ENCODE results near the gene ARHGEF11.
"Not testable (repeated sequence)": the region's sequence is repeated elsewhere in the genome, so short reads cannot be mapped to it uniquely, and the experiment has no call there.

Gene ARHGEF11, protein sequence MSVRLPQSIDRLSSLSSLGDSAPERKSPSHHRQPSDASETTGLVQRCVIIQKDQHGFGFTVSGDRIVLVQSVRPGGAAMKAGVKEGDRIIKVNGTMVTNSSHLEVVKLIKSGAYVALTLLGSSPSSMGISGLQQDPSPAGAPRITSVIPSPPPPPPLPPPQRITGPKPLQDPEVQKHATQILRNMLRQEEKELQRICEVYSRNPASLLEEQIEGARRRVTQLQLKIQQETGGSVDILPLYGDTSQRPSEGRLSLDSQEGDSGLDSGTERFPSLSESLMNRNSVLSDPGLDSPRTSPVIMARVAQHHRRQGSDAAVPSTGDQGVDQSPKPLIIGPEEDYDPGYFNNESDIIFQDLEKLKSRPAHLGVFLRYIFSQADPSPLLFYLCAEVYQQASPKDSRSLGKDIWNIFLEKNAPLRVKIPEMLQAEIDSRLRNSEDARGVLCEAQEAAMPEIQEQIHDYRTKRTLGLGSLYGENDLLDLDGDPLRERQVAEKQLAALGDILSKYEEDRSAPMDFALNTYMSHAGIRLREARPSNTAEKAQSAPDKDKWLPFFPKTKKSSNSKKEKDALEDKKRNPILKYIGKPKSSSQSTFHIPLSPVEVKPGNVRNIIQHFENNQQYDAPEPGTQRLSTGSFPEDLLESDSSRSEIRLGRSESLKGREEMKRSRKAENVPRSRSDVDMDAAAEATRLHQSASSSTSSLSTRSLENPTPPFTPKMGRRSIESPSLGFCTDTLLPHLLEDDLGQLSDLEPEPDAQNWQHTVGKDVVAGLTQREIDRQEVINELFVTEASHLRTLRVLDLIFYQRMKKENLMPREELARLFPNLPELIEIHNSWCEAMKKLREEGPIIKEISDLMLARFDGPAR (N-terminal part only)

DNA sequence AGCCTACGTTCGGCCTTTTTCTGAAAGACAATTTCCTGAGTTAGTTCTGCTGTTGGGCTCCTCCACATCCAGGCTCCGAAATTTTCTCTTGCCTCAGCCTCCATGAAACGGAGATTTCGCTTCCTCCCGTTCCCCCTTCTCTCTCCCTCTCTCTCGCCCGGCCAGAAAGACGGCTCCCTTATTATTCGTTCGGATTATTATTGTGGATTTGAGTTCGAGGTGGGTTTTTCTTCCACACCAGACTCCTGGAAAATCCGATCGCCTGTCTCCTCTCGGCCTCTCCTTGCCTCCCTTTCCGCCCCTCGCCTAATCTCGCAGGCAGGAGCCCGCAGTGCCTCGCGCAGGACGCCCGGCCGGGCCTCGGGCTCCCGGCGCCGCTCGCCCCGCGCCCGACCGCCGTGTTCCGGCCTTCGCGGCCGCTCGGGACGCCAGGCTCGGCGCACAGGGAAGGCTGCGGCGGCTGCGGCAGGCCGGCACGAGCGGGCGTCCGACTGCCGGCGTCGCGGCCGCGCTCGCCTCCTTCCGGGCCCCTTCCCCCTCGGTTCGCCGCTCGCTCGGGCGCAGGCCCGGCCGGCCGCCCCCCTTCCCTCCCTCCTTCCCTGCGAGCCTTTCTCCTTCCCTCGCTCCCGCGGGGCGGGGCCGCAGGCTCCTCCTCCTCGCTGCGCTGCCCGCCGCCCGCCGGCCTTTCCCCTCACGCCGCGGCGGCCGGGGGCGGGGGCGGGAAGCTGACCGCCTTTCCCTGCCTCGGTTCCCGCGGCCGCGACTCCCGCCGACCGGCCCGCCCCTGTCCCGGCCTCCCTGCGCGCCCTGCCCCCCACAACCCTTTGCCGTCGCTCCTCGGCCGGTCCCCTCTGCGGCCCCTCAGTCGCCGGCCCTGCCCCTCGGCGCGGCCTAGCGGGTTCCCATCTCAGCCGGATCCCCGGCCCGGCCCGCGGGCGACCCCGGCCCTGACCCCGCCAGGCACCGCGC, at the start of gene ARHGEF11:
Gene ARHGEF11 (minus strand): TSS at position 493 of the 969 bp plus-strand sequence. CDS start 1,412 bp downstream, outside the sequence.
- DNase-seq (ENCODE audit: low read depth) = peak; percentile 82

DNA sequence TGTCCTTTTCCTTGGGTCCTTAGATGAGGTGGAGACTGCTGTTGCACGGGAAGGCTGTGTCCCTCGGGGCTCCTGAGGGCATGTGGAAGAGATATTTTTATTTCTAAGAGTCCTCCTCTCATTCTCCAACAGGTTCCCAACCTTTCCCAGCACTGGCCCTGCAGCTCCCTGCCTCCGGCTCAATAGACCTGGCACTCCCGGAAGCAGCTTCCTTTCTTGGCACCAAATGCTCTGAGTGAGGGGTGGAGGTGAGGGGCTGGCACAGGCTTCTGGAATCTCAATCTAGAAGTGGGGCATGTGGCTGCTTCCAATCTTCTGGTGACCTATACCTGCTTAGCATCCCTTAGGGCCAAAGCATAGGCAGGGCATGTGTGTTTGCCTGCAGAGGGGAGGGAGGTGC, 49.5 kb upstream of the ARHGEF11 start:
- DNase-seq (ENCODE audit: low read depth) = no peak

DNA sequence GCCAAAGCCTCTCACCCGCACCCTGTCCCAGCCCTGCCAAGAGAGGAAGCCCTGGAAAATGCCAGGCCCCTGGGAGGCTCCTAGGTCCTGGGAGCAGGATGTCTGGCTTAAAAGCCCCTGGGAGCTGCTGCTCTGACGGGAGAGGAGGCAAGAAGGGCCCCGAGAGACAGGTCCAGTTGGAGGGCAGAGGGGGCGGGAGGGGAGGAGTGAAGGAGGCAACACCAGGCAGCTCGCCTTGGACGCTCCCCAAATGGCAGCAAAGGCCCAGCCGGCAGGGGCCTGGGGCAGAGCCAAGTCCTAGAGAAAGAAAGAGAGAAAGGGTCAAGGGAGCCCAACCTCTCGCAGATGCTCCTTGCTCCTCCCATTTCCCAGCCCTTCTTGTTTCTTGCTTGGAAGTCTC, 47.3 kb upstream of the ARHGEF11 start:
- DNase-seq (ENCODE audit: low read depth) = no peak

DNA sequence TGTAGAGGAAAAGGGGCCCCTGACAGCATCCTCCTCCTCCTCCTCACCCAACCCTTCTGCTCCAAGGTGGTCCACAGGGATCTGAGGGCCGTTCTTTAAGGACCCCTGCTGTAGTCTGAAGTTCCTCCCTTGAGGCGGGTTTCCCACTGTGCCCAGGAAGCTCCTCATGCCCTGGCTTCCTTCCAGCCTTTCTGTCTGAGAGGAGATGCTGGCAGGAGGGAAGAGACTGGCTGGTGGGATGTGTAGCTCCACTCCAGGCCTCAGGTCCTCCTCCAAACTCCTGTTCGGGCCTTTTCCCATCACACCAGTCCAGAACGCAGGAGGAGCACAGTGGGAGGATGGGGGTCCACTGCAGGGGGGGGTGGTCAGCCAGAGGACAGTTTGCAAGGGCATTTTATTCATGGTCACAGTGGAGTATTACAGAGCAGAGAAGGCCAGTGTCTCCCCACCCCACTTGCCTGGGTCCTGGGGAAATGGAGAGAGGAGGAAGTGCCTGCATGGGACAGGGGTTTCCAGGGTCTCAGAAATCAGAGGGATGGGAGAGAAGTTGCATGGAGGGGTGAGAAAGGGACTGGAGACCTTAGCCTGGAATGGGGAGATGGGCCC, 46.2 kb upstream of the ARHGEF11 start:
- no peak for DNase-seq (ENCODE audit: low read depth)

DNA sequence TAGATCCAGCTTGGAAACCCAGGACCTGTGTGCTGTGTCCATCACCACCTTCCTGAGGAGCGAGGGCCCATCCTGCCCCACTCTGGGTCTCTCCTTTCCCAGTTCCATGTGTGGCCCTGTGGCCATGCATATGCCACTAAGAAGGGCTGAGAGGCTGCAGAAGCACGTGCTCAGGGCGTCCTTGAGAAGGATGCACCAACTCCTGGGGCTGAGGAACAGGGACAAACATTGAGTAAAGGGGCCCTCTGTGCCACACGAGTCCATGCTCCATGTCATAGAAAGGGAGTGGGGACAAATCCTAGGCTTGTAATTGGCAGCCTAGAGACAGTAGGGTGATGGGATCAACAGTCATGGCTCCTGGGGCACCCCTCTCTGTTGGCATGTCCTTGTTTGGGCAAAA, 45.6 kb upstream of the ARHGEF11 start:
- DNase-seq (ENCODE audit: low read depth) = no peak

DNA sequence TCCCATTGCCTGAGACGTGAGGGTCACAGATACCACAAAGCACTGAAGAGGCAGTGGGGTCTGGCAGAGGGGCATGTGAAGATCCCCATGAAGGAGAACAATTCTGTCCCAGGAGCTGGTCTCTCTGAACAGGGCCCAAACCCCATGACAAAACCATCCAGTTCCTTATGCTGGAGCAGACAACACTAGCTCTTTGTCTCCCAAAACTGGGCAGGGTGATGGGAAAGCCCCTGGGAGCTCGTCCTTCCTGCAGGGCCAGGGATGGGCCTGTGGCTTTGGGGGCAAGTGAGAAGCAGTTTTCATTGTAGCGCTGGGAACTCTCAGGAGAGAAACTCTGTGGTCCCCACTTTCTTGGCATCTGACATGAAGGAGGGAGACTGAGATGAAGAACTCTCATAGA, 45.2 kb upstream of the ARHGEF11 start:
- no peak for DNase-seq (ENCODE audit: low read depth)

DNA sequence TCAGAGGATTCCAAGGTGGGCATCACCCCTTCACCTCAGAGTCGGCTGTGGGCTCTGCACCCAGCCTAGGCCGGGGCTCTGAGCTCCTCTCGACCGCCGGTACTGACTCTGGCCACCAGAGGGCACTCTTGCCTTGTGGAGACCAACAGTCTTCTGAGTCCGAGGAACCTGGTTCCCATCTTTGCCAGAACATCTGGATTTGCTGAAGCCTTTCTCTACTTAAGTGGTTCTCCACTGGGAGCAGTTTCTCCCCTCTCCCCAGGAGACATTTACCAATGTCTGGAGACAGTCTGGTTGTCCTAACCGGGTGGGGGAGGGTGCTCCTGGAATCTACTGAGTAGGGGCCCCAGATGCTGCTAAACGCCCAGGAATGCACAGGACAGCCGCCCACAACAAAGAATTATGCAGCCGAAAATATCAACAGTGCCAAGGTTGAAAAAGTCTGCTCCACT, 44.7 kb upstream of the ARHGEF11 start:
- DNase-seq (ENCODE audit: low read depth) = peak; percentile 75

DNA sequence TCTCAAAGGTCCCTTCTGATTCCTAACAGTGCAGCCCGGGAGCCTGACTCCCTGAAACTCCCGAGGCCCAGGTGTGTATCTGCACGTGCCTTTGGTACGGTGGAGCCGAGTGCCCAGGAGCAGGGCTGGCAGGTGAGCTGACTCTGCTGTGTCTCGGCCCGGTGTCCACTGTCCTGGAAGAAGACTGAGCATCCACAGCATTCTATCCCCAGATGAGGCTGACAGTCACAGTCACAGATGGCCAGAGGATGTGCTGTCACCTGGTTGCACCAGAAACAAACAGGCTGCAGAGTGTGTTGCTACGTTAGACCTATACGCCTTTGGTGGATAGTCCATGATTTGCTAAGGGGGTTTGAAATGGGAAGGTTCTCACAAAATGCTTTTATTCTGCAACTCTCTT, 44.2 kb upstream of the ARHGEF11 start:
- DNase-seq (ENCODE audit: low read depth) = no peak

DNA sequence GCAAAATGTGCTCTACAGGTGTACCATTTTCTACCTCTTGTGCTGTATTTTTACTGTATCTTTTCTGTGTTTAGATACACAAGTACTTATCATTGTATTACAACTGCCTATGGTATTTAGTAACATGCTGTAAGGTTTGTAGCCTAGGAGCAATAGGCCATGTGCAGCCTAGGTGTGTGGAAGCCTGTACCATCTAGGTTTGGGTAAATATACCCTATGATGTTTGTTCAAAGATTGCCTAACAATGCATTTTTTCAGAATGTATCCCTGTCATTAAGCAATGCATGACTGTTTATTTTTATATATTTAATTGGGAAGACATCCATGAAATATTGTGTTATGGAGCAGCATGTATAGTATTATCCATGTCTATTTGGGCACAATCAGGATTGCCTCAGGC, 43.1 kb upstream of the ARHGEF11 start:
- no peak for DNase-seq (ENCODE audit: low read depth)

DNA sequence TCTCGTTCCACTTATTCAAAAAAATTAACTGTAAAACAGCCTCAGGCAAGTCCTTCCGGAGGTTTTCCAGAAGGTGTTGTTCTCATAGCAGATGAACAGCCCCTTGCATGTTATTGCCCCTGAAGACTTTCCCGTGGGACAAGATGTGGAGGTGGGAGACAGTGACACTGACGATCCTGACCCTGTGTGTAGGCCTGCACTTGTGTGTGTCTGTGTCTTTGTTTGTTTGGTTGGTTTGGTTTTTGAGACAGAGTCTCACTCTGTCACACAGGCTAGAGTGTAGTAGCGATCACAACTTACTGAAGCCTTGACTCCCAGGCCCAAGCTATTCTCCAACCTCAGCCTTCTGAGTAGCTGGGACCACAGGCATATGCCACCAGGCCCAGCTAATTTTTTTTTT, 41.5 kb upstream of the ARHGEF11 start:
- DNase-seq (ENCODE audit: low read depth) = no peak

DNA sequence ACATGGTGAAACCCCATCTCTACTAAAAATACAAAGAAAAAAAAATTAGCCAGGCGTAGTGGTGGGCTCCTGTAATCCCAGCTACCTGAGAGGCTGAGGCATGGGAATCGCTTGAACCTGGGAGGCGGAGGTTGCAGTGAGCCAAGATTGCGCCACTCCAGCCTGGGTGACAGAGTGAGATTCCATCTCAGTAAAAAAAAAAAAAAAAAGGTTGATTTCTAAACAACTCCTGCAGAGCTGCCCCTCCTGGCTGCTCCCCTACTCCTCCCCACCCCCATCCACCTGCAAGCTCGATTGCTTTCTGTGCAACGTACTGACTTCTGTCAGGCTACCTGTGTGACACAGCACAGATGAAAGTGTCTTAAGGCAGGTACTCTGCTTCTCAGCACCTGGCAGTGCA, 40.8 kb upstream of the ARHGEF11 start:
- no peak for DNase-seq (ENCODE audit: low read depth)

DNA sequence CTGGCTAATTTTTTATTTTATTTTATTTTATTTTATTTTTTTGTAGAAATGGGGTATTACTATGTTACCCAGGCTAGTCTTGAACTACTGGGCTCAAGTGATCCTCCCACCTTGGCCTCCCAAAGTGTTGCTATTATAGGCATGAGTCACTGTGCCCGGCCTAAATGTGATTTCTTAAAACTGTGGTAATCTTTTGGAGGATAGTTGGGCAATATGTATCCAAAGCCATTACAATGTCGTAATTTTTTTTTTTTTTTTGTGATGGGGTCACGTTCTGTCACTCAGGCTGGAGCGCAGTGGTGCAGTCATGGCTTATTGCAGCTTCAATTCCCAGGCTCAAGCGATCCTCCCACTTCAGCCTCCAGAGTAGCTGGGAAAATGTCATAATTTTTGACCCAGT, 39.9 kb upstream of the ARHGEF11 start:
- DNase-seq (ENCODE audit: low read depth) = no peak

DNA sequence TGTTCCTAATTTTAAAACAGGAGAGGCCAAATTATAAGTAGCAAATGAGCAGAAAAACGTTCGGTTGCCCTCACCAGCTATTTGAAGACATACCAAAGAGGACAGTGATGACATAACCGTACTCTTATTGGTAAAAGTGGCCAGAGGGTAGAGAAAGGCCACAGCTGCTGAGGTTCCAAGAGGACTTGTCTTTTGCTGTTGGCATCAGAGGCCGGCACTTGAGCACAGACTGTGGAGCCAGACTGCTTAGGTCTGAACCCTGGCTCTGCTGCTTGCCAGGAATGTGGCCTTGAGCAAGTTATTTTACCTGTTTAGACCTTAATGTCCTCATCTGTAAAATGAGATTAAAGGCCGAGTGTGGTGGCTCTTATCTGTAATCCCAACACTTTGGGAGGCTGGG, 39.2 kb upstream of the ARHGEF11 start:
- no peak for DNase-seq (ENCODE audit: low read depth)

DNA sequence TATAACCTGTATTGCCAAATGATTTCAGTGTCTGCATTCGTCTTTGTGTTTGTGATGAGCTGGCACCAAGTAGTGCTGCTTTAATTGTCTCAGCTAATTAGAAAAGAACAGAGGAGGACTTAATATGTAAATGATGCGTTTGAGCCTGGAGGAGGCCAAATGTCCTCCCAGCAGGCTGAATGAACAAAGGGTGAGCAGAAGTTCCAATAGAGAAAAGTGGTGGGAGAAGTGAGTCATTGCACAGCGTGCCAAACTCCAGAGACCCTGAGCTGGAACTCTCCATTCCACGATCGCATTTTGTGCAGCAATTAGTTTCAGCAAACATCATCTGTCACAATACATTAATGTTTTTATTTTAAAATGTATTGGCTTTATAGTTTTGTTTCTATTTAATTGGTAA, 36.2 kb upstream of the ARHGEF11 start:
- DNase-seq (ENCODE audit: low read depth) = no peak

DNA sequence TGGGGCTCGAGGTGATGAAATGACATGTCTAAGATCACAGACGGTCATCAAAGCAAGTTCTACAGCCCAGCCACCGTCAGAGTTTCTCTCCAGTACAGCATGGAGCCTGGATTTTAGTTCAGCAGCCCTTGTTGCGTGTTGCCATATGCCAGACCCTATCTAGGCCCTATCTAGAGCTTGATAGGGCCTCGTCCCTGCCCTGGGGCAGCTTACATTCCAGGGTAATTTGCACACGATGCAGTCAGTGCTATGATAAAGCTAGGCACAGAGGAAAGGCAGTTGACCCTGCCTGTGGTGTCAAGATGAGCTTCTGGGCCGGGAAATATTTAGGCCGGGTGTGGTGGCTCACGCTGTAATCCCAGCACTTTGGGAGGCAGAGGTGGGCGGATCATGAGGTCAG, 35.2 kb upstream of the ARHGEF11 start:
- no peak for DNase-seq (ENCODE audit: low read depth)

DNA sequence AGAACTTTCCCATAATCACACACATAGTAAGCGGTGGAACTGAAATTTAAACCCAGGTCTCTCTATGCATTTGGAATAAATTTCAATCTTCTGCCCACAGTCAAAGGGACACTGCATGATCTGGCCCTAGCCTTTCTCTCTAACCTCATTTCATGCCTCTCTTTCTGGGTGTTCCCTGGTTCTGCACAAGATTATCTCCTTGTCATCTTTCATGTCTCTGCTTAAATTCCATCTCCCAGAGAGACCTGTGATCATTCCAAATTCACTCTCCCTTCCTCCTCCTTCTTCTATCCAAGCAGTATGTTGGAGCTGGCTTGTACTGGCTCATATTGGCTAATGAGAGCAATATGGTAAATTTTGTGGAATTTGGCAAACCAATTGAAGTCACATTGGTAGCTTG, 31.9 kb upstream of the ARHGEF11 start:
- no peak for DNase-seq (ENCODE audit: low read depth)

DNA sequence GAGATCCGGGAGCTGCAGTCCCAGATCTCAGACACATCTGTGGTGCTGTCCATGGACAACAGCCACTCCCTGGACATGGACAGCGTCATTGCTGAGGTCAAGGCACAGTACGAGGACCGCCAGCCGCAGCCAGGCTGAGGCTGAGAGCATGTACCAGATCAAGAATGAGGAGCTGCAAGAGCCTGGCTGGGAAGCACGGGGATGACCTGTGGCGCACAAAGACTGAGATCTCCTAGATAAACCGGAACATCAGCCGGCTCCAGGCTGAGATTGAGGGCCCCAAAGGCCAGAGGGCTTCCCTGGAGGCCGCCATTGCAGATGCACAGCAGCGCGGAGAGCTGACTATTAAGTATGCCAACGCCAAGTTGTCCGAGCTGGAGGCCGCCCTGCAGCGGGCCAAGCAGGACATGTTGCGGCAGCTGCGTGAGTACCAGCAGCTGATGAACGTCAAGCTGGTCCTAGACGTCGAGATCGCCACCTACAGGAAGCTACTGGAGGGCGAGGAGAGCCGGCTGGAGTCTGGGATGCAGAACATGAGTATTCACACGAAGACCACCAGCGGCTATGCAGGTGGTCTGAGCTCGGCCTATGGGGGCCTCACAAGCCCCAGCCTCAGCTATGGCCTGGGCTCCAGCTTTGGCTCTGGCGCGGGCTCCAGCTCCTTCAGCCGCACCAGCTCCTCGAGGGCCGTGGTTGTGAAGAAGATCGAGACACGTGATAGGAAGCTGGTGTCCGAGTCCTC, 28.6 kb upstream of the ARHGEF11 start:
- peak; percentile 18 for DNase-seq (ENCODE audit: low read depth)

DNA sequence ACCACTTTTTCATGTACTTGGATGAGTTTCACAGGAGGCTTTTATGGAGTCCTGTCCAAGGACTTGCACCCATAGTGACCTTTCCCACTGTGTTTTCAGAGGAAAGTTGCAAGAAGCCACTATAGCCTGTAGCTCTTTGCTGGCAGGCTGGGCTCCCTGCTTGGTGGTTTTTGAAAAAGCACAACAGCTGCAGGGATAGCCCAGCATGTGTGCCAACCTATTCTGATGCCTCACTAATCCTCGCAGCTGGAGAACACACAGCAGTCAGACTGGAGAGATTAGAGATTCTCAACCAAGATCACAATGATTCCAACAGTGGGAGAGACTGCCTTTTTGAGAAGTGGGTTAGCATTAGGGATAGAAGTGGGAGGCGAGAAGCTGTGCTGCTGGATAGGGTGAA, 24.1 kb upstream of the ARHGEF11 start:
- no peak for DNase-seq (ENCODE audit: low read depth)

DNA sequence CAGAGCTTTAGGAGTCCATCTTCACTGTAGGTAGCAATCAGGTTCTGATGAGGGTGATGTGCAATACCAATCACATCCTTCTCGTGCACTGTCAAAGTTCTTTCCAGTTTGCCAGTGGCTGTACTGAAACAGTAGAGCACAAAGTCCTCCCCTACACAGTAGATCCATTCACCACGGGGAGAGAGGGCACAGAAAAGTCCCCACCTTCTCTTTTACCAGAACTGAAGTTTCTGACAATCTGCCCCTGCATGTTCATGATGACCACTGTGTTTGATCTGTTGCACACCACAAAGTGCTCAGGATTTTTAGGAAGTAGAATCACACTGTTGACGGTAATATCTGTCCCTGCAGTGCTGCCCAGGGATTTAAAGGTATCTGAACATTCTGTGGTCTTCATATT, 13.7 kb upstream of the ARHGEF11 start:
- not testable (repeated sequence) for DNase-seq (ENCODE audit: low read depth)

DNA sequence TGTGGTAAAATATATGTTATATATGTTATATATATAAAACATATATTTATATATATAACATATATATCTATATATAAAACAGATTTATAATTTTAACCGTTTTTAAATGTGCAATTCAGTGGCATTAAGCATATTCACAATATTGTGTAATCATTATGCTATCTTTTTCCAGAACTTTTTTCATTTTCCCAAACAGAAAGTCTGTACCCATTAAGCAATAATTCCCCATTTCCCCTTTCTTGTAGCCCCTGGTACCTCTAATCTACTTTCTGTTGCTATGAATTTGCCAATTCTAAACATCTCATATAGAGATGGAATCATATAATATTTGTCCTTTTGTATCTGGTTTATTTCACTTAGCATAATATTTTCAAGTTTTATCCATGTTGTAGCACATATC, 10.7 kb upstream of the ARHGEF11 start:
- no peak for DNase-seq (ENCODE audit: low read depth)

DNA sequence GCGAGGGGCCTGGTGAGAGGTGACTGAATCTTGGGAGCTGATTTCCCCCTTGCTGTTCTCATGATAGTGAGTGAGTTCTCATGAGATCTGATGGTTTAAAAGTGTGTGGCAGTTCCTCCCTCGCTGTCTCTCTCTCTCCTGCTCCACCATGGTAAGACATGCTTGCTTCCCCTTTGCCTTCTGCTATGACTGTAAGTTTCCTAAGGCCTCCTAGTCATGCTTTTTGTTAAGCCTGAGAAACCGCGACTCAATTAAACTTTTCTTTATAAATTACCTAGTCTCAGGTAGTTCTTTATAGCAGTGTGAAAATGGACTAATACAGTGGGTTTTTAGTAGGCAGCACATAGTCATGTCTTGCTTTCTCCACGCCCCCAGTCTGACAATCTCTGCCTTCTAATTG, 10.2 kb upstream of the ARHGEF11 start:
- not testable (repeated sequence) for DNase-seq (ENCODE audit: low read depth)
